ENCODE measurements around the gene TP53BP2.

Gene TP53BP2

GRCh38 chr1:223756806-223757700, 88.7 kb downstream of the TP53BP2 start:
- CTCF ChIA-PET = no interaction called here
- TF ChIP-seq HDGF (IDR thresholded peaks at IDR 0.05; ENCODE audit: borderline replicate concordance) (no peak), FOXA1 (IDR thresholded peaks at IDR 0.05) (no peak), FOXK2 (IDR thresholded peaks at IDR 0.05) (no peak), CTBP1 (IDR thresholded peaks at IDR 0.05; ENCODE audit: borderline replicate concordance) (no peak), LEF1 (IDR thresholded peaks at IDR 0.05; ENCODE audit: borderline replicate concordance) (no peak), SP1 (IDR thresholded peaks at IDR 0.05) (no peak)
- POLR2A ChIA-PET = no interaction called here
- no peak for DNase-seq (ENCODE audit: extremely low spot score)

- POLR2A ChIA-PET = no interaction called here
- CTCF ChIA-PET = no interaction called here
- TF ChIP-seq PKNOX1 (IDR thresholded peaks at IDR 0.05) (no peak), L3MBTL2 (conservative IDR thresholded peaks at IDR 0.05) (no peak), HDGF (IDR thresholded peaks at IDR 0.05; ENCODE audit: borderline replicate concordance) (no peak), LEF1 (IDR thresholded peaks at IDR 0.05; ENCODE audit: borderline replicate concordance) (no peak), SP1 (IDR thresholded peaks at IDR 0.05) (no peak), FOXA1 (IDR thresholded peaks at IDR 0.05) (no peak), TARDBP (IDR thresholded peaks at IDR 0.05) (no peak), FOXM1 (IDR thresholded peaks at IDR 0.05; ENCODE audit: borderline replicate concordance) (no peak), ZNF384 (IDR thresholded peaks at IDR 0.05) (no peak), FOXK2 (IDR thresholded peaks at IDR 0.05) (no peak), ARNT (IDR thresholded peaks at IDR 0.05) (no peak), SUZ12 (IDR thresholded peaks at IDR 0.05) (no peak), BHLHE40 (IDR thresholded peaks at IDR 0.05; ENCODE audit: borderline replicate concordance) (no peak), NFRKB (IDR thresholded peaks at IDR 0.05) (no peak)
- no peak for DNase-seq (ENCODE audit: extremely low spot score)
These were observed 89.6 kb downstream of the TP53BP2 start for GRCh38 chr1:223755992-223756775.

- DNase-seq (ENCODE audit: extremely low spot score) = no peak
- ChIA-PET CTCF (no interaction called here), POLR2A (no interaction called here)
- no peak for TF ChIP-seq ARNT (IDR thresholded peaks at IDR 0.05)
- no peak for TF ChIP-seq PKNOX1 (IDR thresholded peaks at IDR 0.05)
- TF ChIP-seq L3MBTL2 (conservative IDR thresholded peaks at IDR 0.05) = no peak
- no peak for TF ChIP-seq FOXA1 (IDR thresholded peaks at IDR 0.05)
- TF ChIP-seq FOXK2 (IDR thresholded peaks at IDR 0.05) = no peak
- TF ChIP-seq TARDBP (IDR thresholded peaks at IDR 0.05) = no peak
- no peak for TF ChIP-seq CTBP1 (IDR thresholded peaks at IDR 0.05; ENCODE audit: borderline replicate concordance)
- no peak for TF ChIP-seq SP1 (IDR thresholded peaks at IDR 0.05)
- TF ChIP-seq ELF4 (IDR thresholded peaks at IDR 0.05) = no peak
- TF ChIP-seq LEF1 (IDR thresholded peaks at IDR 0.05; ENCODE audit: borderline replicate concordance) = no peak
- no peak for TF ChIP-seq ZNF384 (IDR thresholded peaks at IDR 0.05)
- no peak for TF ChIP-seq FOXM1 (IDR thresholded peaks at IDR 0.05; ENCODE audit: borderline replicate concordance)
- no peak for TF ChIP-seq NFRKB (IDR thresholded peaks at IDR 0.05)
- no peak for TF ChIP-seq SUZ12 (IDR thresholded peaks at IDR 0.05)
- TF ChIP-seq BHLHE40 (IDR thresholded peaks at IDR 0.05; ENCODE audit: borderline replicate concordance) = no peak
- TF ChIP-seq HDGF (IDR thresholded peaks at IDR 0.05; ENCODE audit: borderline replicate concordance) = no peak
These were observed 90.3 kb downstream of the TP53BP2 start for GRCh38 chr1:223755432-223755792.

GRCh38 chr1:223754681-223755431, 90.9 kb downstream of the TP53BP2 start:
- CTCF ChIA-PET = no interaction called here
- DNase-seq (ENCODE audit: extremely low spot score) = no peak
- TF ChIP-seq FOXM1 (IDR thresholded peaks at IDR 0.05; ENCODE audit: borderline replicate concordance) (no peak), ELF4 (IDR thresholded peaks at IDR 0.05) (no peak), SUZ12 (IDR thresholded peaks at IDR 0.05) (no peak), ZNF384 (IDR thresholded peaks at IDR 0.05) (no peak), PKNOX1 (IDR thresholded peaks at IDR 0.05) (no peak), SP1 (IDR thresholded peaks at IDR 0.05) (no peak), FOXA1 (IDR thresholded peaks at IDR 0.05) (no peak), LEF1 (IDR thresholded peaks at IDR 0.05; ENCODE audit: borderline replicate concordance) (no peak), CTBP1 (IDR thresholded peaks at IDR 0.05; ENCODE audit: borderline replicate concordance) (no peak), BHLHE40 (IDR thresholded peaks at IDR 0.05; ENCODE audit: borderline replicate concordance) (no peak), HDGF (IDR thresholded peaks at IDR 0.05; ENCODE audit: borderline replicate concordance) (no peak), L3MBTL2 (conservative IDR thresholded peaks at IDR 0.05) (no peak), NFRKB (IDR thresholded peaks at IDR 0.05) (no peak), ARNT (IDR thresholded peaks at IDR 0.05) (no peak), FOXK2 (IDR thresholded peaks at IDR 0.05) (no peak), TARDBP (IDR thresholded peaks at IDR 0.05) (no peak)
- POLR2A ChIA-PET = no interaction called here

All from HEK293T (cell line).